ENCODE measurements around the gene NABP1.

GRCh38 chr2:191692502-191693115 lies 14.7 kb downstream of the NABP1 start:
- TF ChIP-seq CTCF (IDR thresholded peaks at IDR 0.05) (no peak), POLR2AphosphoS5 (IDR thresholded peaks at IDR 0.05; ENCODE audit: low read depth, low read length) (no peak), SIN3A (IDR thresholded peaks at IDR 0.05; ENCODE audit: borderline replicate concordance, insufficient read depth, low read depth, low read length) (no peak), REST (IDR thresholded peaks at IDR 0.05; ENCODE audit: insufficient read depth in 1 of 2, low read depth in 2 of 2, low read length in 1 of 2) (no peak), TCF7L2 (IDR thresholded peaks at IDR 0.05; ENCODE audit: low read depth, low read length) (no peak)
